Vagina (tissue), 2 donors: ENCODE measurements around the gene AMDHD1. TPM values are rescaled to one million over a fixed set of nuclear protein-coding genes. Genes with fewer than 3 reads are reported as not detected.

Source experiments
- DNase-seq, 2 donors: peaks; one replicate each; pipeline ENCODE4 v3.0.0-alpha.2; 2017; ENCODE audit errors: extremely low spot score in 2 of 2
- H3K27ac ChIP-seq: fragments of 200-600 bp; sonication (generic); one replicate; pipeline ENCODE4 v1.5.1; 2019
- H3K27me3 ChIP-seq: fragments of 200-600 bp; sonication (generic); one replicate; pipeline ENCODE4 v1.5.1; 2019
- H3K36me3 ChIP-seq, 2 donors: fragments of 200-600 bp; sonication (generic); one replicate each; pipeline ENCODE4 v1.5.1; 2017 to 2019
- H3K4me1 ChIP-seq: fragments of 200-600 bp; sonication (generic); one replicate; pipeline ENCODE4 v1.5.1; 2019
- H3K4me3 ChIP-seq, 2 donors: fragments of 200-600 bp; sonication (generic); 1 replicate in 1 of 2; 2 replicates in 1 of 2; pipeline ENCODE4 v1.5.1; 2016 to 2019
- H3K9me3 ChIP-seq: fragments of 200-600 bp; sonication (generic); one replicate; pipeline ENCODE4 v1.5.1; 2019
- CTCF ChIP-seq, 3 experiments: fragments of 450-650 bp in 2 of 3; fragments of 200-600 bp in 1 of 3; sonication (generic) in 1 of 3; IDR thresholded peaks; one replicate each; pipeline ENCODE4 v1.5.1; 2017 to 2019; ENCODE audit warnings: antibody characterized with exemption in 3 of 3, mild to moderate bottlenecking in 2 of 3, moderate library complexity in 2 of 3
- POLR2A ChIP-seq, 2 donors: fragments of 450-650 bp; IDR thresholded peaks; one replicate each; pipeline ENCODE4 v1.6.1; 2017; ENCODE audit warnings: antibody characterized with exemption in 2 of 2, mild to moderate bottlenecking in 2 of 2, moderate library complexity in 2 of 2
- POLR2AphosphoS5 ChIP-seq, 2 donors: sonication (generic); formaldehyde crosslinking; IDR thresholded peaks; one replicate each; pipeline ENCODE4 v1.9.0; 2017; ENCODE audit warnings: antibody characterized with exemption in 2 of 2, mild to moderate bottlenecking in 2 of 2, low read depth in 1 of 2; ENCODE audit not compliant: insufficient read depth in 1 of 2
- intact Hi-C: fragments of 100-400 bp; cut with DNase I; formaldehyde crosslinking; loops from one replicate; pipeline ENCODE4 v1.15.1; 2023
- total RNA-seq: library from RNA; depleted of rRNA; stranded (reverse); fragments of >200 nt; gene quantifications from one replicate; pipeline ENCODE4 v1.2.3, GENCODE V29; 2016

Gene AMDHD1
- total RNA-seq, 1 donor from 2014 or later, result 0.49 TPM

- no peaks in the 10 kb centered on the region for H3K27me3 ChIP-seq
- no peak overlapping the region for H3K27ac ChIP-seq
- no peak for DNase-seq
- H3K36me3 ChIP-seq, result no peaks in the 10 kb centered on the region
- H3K4me1 ChIP-seq, result no peaks in the 10 kb centered on the region
- no peak overlapping the region for H3K4me3 ChIP-seq
- intact Hi-C loops, result no loop called here
- no peak for TF ChIP-seq POLR2AphosphoS5 (IDR thresholded peaks at IDR 0.05; ENCODE audit: insufficient read depth in 1 of 2, low read depth in 1 of 2)
- TF ChIP-seq CTCF (IDR thresholded peaks at IDR 0.05), result no peak
- no peak for TF ChIP-seq POLR2A (IDR thresholded peaks at IDR 0.05)
- H3K9me3 ChIP-seq, result no peaks in the 10 kb centered on the region
These were observed 29.8 kb downstream of the AMDHD1 start for GRCh38 chr12:95972832-95973456.

DNA sequence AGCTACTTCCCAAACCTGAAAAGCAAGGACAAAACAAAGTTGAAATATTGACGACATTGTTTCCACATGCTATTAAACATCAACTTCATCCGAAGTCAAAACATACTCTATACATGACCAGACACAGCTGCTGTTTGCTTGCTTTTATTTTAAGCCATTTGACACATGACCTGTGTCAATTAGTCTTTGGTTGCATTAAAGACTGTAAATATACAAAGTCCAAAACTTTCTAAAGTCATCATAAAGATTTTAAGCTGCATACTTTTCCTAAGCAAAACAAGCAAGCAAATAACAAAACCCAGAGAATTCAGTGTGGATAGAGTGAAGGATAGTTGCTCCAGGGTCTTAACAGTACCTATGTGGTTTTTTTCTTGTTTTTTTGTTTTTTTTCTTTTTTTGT is 31.2 kb downstream of the AMDHD1 start:
- H3K27me3 ChIP-seq, result no peaks in the 10 kb centered on the region
- H3K4me1 ChIP-seq, result no peaks in the 10 kb centered on the region
- no peak overlapping the region for H3K27ac ChIP-seq
- H3K4me3 ChIP-seq, result no peak overlapping the region
- no peaks in the 10 kb centered on the region for H3K36me3 ChIP-seq
- H3K9me3 ChIP-seq, result no peaks in the 10 kb centered on the region
- intact Hi-C loops, result no loop called here
- TF ChIP-seq POLR2AphosphoS5 (IDR thresholded peaks at IDR 0.05; ENCODE audit: insufficient read depth in 1 of 2, low read depth in 1 of 2), result no peak
- no peak for TF ChIP-seq CTCF (IDR thresholded peaks at IDR 0.05)
- TF ChIP-seq POLR2A (IDR thresholded peaks at IDR 0.05), result no peak
- no peak for DNase-seq

GRCh38 chr12:95975491-95975890 is 32.4 kb downstream of the AMDHD1 start:
- Histone ChIP-seq H3K36me3 (no peaks in the 10 kb centered on the region), H3K4me3 (no peak overlapping the region), H3K27me3 (no peaks in the 10 kb centered on the region), H3K4me1 (no peaks in the 10 kb centered on the region), H3K9me3 (no peaks in the 10 kb centered on the region), H3K27ac (no peak overlapping the region)
- TF ChIP-seq POLR2AphosphoS5 (IDR thresholded peaks at IDR 0.05; ENCODE audit: insufficient read depth in 1 of 2, low read depth in 1 of 2), result no peak
- TF ChIP-seq POLR2A (IDR thresholded peaks at IDR 0.05), result no peak
- TF ChIP-seq CTCF (IDR thresholded peaks at IDR 0.05), result no peak
- no peak for DNase-seq
- intact Hi-C loops, result no loop called here

GRCh38 chr12:95976416-95976832 is 33.3 kb downstream of the AMDHD1 start:
- TF ChIP-seq CTCF (IDR thresholded peaks at IDR 0.05), result no peak
- TF ChIP-seq POLR2AphosphoS5 (IDR thresholded peaks at IDR 0.05; ENCODE audit: insufficient read depth in 1 of 2, low read depth in 1 of 2), result no peak
- TF ChIP-seq POLR2A (IDR thresholded peaks at IDR 0.05), result no peak
- no peak overlapping the region for H3K27ac ChIP-seq
- H3K4me3 ChIP-seq, result no peak overlapping the region
- H3K4me1 ChIP-seq, result no peaks in the 10 kb centered on the region
- DNase-seq, result no peak
- H3K36me3 ChIP-seq, result no peaks in the 10 kb centered on the region
- H3K9me3 ChIP-seq, result no peaks in the 10 kb centered on the region
- no peaks in the 10 kb centered on the region for H3K27me3 ChIP-seq
- intact Hi-C loops, result no loop called here

DNA sequence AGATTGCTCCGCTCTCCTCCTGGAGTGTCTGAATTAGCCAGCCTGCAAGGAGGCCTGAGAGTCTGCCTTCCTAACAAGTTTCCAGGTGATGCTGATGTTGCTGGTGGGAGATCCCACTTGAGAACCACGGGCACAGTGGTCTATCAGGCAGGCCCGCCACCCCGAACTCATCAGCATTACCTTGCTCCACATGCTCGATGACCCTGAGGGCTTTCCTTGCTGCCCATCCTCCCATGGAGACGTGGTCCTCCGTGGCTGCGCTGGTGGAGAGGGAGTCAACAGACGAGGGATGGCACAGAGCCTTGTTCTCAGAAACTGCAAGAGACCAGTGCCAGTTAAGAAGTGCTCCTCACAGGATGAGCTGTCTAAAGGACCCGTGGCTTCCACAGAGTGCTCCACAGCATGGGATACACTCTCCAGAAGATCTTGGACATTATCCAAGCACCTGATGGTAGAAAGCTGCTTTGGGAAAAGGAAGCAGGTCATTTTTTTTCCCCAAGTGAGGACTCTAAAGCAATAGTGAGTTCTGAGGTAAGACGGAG is 34.7 kb downstream of the AMDHD1 start:
- DNase-seq, result peak in 1 of 2 donors; percentile 77
- TF ChIP-seq POLR2AphosphoS5 (IDR thresholded peaks at IDR 0.05; ENCODE audit: insufficient read depth in 1 of 2, low read depth in 1 of 2), result no peak
- TF ChIP-seq POLR2A (IDR thresholded peaks at IDR 0.05), result no peak
- no peak for TF ChIP-seq CTCF (IDR thresholded peaks at IDR 0.05)
- Histone ChIP-seq H3K36me3 (no peaks in the 10 kb centered on the region), H3K27me3 (no peaks in the 10 kb centered on the region), H3K4me3 (no peak overlapping the region), H3K27ac (no peak overlapping the region), H3K4me1 (no peaks in the 10 kb centered on the region), H3K9me3 (no peaks in the 10 kb centered on the region)
- intact Hi-C loops, result no loop called here
